SKM-1 (cell line): Measurements from ENCODE around the gene POLD2.

Experiments
- DNase-seq: peaks from one replicate; lab custom pipeline; 2025; ENCODE audit not compliant: unreplicated experiment; lab: John Stamatoyannopoulos, UW

POLD2 gene

DNA sequence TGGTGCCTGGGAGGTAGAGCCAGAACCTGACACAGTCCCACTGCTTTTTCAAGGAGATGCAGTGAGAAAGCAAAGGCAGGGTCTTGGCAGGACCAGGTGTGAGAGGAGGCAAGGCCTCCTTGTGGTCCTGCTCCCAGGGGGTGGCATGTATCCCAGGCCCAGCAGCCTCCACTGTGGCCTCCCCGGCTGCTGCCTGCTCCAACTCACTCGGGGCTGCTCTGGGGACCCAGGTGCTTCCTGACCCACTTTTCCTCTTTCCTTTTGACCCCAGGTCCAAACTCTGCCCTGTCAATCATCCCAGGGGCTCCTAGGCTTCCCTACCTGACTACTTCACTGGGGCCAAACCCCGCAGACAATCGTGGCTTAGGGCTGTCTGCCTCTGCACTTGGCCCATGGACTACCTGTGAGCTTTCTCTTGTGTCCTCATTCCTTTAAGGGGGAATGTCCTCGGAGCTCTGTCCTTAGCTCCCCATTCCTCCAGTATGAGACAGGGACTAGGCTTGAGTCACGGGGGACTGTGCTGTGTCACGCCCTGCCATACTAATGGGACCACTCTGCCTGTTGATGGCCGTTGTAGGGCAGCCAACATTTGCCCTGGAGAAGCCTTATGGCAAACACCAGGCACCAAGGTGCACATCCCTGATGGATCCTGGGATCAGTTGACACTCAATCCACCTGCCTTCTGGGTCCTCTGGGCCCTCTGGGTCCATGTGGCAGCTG is 20.3 kb downstream of the POLD2 start:
- no peak for DNase-seq

DNA sequence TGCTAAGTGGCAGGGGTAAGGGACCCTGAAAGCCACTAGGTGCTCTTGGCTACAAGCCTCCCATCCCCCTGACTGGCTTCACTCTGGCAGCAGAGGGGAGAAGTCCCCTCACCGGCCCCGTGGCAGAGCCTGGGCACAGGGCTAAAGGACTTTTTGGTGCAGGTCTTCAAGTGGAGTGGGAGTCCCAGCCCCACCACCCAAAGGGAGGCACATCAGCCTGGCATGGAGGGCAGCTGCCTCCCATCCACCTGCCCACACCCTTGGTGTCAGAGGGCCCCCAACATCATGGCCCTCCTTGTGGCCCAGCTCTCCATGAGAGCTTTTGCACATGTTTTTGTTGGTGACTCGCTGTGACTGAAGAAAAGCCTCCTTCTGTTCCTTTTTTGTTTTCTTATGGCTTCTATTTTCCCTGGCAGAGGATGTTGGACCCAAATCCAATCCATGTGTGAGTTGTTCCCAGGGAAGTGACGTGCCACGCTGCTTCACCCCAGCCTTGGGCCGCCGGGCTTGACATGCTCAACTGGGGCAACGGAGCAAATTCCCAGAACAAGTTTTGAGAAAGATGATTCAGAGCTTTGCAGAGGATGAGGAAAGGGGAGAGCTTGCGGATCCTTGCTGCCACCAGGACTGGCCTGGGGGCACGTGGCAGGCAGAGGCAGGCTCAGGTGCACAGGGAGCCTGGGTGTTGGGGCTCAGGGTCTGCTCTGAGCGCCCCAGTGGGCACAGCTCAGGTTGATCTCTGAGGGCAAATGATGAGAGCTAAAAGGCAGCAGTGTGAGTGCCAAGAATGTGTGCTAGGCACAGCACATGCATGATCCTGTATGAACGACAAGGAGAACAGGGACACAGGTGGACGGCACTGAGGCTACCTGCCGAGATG is 21.1 kb downstream of the POLD2 start:
- DNase-seq: no peak

DNA sequence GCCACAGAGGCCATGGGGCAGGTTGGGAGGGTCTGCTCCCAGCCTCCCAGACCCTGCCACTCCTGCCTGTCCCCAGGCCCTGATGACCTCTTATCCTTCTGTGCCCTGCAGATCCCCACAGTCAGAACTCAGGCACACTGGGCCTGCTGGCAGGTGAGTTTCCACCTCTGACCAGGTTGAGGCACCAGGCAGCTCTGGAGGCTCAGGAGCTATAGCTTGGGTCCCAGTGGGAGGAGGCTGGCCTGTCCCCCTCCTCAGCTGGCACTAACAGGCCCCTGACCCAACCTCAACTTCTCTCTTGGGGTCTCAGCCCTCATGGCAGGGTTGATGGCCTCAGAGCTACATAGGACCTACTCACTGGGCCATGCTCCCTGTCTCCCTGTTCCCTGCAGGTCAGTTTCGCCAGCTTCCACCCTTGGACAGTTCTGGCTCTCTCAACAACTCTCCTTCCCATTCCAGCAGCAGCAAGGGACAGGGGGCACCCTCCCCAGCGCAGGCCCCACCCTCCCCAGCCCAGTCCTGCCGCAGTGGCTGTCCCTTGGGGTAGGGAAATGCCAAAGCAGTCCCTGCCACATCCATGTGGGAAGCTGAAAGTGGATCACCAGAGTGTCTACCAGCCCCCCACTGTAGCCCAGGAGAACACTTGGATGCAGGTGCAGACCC is 21.9 kb downstream of the POLD2 start:
- no peak for DNase-seq

DNA sequence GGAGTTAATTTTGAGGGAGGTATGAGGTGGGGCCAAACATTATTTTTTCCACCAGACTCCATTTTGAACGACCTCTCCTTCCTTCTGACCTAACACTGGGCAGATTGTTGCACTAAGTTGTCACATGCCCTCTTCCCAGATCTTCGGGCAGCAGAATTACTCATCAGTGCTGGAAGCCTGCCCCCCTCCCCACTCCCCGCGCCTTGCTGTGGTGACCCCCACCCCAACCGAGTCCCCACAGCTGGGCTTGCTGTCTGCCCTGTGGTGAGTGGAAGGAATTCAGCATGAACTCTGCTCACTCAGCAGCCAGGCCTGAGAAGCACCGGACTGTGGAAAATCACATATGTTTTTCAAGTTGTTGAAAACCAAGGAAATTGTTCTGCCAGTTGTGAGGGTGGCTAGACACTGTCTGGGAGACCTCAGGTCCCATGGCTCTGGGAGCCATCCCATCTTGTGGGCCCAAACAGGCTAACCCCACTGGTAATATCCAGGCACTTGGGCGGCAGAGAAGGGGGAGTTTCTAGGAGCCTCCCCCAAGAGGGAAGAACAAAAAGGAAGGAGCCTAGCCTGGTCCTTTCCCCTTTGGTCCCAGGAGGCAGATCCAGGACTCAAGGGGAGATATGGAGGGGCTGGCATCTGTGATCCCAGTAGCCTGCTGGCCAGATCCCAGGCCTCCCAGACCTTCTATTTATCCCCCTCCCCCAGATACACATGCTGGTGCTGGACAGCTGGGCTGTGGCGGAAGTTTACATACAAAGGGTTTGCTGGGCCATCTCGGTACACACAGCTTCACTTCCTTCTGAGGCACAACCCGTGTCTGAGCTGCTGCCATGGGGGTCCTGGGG is 22.7 kb downstream of the POLD2 start:
- no peak for DNase-seq

DNA sequence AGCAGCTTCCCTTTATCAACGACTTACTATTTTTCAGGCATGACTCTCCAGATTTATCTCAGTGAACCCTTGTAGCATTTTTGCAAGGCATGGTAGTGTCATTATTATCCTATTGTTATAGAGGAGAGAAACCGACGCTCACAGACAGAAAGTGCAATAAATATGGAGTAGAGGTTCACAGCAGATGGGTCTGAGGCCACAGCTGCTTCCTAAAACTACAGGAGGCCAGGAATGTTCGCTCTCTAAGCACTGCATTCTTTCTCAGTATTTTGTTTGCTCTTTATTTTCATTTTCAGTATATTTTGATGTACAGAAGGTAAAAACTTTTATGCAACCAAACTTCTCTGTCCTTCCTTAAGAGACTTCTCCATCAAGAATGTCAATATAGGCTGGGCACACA is 23.7 kb downstream of the POLD2 start:
- no peak for DNase-seq

DNA sequence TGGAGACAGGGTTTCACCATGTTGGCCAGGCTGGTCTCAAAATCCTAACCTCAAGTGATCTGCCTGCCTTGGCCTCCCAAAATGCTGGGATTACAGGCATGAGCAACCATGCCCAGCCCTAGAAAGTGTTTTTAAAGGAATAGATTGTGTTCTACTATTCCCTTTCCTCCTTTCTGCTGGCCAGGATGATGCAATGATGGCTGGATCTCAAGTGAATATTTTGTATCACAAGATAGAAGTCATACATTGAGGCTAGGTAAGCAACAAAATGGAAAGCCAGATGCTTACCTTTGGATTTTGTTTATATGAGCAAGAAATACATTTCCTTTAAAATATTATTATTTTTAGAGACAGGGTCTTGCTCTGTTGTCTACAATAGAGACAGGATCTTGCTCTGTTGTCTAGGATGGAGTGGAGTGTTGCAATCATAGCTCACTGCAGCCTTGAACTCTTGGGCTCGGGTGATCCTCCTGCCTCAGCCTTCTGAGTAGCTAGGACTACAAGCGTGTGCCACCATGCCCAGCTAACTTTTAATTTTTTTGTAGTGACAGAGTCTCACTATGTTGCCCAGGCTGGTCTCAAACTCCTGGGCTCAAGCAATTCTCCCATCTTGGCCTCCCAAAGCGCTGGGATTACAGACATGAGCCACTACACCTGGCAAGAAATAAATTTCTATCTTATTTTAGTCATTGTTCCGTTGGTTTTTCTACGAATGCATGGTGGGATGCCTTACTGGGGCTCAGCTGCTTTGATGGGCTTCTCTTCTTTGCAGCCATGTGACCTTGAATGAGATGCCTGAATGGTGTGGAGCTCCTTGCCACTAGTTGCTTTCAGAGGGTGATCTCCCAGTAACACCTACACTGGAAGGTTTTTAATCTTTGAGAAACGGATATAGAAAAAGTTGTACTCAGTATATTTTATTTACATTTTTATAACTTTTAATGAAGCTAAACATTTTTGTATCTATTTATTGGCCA is 25.0 kb downstream of the POLD2 start:
- DNase-seq: no peak

DNA sequence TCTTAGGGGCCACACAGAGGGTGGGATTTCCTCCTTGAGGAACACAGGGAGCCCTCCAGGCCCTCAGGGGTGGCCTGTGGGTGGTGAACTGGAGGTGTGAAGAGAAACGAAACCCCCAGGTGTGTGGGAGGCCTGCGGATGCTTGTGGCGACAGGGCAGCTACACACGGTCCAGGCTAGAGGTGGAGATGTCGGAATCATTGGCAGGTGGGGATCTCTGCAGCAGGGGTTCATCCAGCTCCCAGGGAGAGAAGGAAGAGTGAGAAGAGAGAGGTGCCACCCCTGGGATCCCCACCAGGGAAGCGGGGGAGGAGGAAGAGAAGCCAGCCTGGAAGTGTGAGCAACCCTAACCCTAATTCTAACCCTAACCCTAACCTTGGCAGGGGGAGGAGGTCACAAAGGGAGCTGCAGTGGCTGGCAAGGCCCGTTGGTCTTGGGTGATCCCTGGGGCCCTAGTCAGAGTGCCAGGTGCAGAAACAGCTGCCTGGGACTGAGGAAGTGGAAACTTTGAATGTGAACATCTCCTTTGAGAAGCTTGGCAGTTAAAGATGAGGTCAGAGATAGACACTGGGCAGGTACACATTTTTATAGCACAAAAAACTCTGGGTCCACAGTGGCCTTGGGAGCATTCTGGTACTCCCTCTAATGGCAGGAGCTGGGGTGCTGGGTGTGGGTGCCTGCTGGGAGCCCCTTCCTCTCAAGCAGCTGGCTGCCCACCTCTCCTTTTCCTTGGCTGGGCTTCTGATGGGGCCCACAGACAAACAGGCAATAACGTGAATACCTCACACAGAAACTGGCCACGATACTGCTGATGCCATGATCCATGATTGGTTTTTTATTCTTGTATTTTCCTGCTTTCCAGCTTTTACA is 26.1 kb downstream of the POLD2 start:
- no peak for DNase-seq

DNA sequence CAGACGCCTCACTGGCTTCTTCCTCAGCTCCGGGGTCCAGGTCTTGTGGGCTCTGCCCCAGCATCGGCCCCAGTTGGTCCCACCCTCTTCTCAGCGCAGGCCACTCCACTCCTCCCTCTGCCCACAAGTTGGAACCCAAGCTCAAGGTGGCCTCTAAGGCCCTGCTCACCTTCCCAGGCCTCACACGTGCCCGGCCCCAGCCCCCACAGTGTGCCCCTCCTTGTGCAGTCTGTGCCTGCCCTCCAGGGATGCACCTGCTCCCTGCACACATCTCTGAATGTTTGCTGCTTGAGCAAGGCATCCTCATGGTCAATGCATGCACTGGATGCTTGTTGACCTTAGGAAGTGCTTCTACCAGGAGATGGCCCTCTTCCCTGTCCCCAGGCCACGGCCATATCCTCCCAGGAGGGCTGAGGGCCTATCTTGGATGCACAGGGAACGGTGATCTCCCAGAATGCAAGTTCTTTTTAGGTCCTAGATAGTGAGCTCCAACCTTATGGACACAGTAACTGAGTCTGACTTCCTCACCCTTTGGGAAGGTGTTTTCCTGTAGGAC is 26.9 kb downstream of the POLD2 start:
- no peak for DNase-seq

DNA sequence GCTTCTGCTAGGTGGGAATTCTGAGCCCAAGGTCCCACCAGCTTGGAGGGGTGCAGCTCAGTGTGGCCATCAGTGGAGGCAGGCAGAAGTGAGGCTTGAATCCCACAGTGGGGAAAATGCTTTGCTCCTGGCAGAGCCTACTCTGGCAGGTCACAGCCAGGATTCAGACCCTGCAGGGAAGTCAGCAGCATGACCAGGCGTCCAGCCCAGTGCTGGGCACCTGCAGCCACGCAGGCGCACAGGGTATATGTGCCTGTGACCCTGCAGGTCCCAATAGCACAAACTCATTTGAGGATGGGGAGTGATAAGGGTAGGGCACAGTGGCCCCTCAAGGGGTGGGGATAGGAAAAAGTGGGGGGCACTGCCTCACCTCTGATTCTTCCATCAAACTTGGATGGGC is 27.6 kb downstream of the POLD2 start:
- DNase-seq: no peak

DNA sequence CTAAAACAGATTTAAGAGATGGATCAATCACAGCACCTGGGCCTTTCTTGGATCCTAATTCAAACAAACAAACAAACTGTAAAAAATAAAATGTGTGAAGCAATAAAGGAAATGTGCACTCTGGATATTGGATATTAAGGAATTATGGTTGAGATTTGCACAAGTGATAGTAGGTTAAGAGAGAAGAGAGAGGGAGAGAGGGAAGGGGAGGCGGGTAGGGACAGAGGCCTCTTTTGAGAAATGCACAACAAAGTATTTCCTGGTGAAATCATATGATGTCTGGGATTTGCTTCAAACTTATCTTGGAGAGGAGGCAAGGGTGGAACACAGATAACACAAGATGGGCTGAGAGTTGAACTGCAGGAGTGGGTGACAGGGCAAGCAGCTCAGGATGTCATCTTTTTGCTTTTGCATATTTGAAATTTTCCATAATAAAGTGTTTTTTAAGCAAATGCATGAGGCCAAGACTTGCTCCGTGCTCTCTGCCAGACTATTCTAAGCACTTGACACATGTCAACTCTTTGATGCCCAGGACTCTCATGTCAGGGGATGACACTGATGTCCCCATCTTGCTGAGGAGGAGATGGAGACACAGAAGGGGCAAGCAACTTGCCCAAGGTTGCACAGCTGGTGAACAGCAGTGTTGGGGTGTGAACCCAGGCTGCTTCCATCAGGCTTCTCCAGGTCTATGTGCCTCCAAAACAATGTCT is 28.3 kb downstream of the POLD2 start:
- DNase-seq: no peak

DNA sequence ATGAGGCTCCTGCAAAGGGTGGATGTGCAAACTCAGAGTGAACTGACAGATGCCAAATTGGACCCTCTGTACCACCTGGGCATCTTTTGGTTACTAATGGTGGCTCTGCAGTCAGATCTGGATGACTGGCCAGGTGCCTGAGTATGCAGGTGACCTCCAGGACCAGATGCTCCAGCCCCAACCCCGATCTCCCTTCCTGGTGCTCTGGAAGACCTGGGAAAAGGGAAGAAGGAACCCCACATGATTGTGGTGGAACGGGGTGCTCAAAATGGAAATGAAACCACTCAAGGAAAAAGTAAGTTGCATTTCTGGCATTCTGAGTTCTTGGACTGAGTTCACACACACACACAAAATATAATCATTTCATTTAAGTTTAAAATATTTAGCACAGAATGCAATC is 29.0 kb downstream of the POLD2 start:
- DNase-seq: no peak

DNA sequence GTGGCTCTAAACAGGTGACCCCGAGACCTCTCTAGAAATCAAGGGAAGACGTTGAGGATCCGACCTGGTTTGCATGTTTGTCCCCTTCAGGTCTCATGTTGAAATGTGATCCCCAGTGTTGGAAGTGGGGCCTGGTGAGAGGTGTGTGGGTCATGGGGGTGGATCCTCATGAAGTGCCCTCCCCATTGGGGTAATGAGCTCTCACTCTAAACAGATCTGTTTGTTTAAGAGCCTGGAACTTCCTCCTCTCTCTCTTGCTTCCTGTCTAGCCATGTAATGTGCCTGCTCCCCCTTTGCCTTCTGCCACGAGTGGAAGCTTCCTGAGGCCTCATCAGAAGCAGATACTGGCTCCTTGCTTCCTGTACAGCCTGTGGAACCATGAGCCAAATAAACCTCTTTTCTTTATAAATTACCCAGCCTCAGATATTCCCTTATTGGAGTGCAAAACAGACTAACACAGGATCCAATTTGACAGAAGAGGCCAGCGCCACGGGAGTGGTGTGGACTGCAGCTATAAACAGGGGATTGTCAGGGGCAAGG is 30.2 kb downstream of the POLD2 start:
- DNase-seq: no peak

DNA sequence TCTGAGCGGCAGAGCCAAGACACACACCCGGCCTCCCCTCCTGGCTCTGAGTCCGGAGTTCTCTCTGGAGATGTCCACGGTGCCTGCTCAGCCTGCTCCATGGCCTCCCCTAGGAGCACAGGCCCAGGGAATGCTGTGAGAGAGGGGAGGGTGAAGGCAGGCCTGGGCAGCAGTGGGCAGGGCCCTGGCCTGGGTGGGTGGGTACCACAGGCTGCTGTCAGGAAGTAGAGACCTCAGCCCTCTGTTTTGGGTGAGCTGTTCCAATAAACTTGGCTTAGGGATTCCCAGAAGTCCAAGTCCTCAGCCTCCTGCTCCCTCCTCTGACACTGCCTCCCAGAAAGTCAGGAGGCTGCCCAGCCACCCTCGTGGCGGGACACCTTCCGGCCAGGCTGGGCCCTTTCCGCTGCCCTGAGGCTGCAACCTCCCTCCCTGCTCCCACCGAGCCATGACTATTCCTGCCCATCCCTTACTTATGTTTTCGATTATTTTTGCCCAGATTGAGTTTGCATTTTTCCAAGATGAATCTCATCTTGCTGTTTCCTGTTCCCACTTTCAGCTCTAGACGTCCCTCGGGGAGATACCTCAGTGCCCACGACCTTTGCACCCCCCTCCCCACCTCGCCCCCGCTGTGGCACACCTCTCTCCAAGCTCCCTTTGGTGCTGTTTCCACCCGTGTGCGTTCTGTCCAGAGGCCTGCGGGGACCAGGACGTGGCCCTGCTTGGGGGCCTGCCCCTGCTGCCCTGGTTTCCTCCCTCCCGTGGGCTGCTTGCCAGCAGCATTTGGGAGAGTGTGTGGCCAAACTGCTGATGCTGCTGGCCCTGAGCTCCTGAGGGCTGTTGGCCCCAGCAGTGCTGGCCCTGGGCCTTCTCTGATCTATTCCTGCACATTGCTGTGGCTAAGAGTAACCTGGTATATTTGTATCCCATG is 35.2 kb downstream of the POLD2 start:
- DNase-seq: no peak

DNA sequence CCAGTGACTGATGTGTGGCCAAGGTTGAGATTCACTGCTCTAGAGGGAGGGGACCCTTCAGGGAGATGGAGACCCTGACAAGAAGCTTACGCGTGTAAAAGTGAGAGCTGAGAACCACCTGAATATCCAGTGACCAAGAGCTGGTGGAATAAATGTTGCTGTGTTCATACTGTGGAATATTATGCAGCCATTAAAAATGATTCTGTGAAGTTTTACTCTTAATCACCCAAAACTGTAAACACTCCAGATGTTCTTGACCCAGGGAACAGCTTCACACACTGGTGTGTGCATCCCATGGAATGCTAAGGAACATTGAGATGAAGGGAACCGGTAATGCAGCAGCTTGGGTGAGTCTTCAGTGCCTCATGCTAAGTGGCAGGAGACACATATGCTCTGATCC is 36.7 kb downstream of the POLD2 start:
- no peak for DNase-seq

DNA sequence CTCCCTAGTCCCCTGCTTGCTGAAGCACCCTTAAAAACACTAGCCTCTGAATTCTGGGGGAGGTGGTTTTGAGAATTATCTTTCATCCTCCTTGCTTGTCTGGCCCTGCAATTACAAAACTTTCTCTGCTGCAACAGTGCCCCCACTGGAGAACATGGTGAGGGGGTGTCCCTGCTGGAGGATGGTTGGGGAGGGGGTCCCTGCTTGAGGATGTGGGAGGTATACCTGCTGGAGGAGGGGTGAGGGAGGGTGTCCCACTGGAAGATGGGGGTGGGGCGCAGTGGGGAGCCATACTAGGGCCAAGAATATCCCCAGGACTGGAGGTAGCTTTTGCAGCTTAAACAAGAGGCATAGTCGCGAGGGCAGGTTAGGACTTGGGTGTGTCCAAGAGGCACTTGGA is 37.8 kb downstream of the POLD2 start:
- DNase-seq: no peak

DNA sequence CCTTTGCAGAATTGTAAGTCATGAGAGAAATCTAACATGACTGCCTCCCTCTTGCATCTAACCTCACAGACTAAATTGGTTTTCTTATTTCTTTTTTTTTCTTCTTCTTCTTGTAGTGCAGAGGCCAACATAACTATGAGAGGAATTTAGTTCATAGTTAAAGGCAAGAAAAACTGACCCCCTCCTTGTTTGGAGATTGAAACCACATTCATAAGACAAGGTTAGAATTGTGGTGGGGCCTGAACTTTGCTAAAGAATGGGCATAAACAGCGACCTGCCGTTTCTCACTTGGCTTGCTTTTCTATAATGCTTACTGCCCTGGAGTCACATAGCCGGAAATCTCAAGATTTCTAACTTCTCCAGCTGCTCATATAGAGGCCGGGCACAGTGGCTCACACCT is 38.6 kb downstream of the POLD2 start:
- no peak for DNase-seq

DNA sequence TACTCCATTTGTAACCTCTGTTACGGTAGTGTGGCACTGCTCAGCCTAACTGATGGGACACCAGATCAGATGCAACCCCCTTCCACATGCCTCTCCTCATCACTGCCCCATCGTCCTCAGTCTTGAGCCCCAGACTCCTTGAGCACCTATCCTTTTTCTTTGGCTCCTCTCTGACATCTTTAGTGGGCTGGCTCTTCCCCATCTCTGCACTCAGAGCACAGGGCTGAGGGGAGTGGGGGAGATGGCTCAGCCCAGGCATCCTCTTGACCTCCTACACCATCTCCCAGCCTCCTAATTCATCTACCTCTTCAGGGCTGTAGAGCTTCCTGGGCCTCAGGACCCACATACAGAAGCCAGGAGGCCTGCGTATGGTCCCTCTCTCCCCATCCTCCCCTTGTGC is 39.6 kb downstream of the POLD2 start:
- no peak for DNase-seq
